Occipital lobe (tissue), 2 donors: Measurements from ENCODE around the gene NCKAP5. TPM values are rescaled to one million over a fixed set of nuclear protein-coding genes. Genes with fewer than 3 reads are reported as not detected.

ENCODE experiments used
- DNase-seq: peaks from one replicate; lab custom pipeline; 2025; lab: John Stamatoyannopoulos, UW
- total RNA-seq: library from RNA; depleted of rRNA; stranded (reverse); fragments of >200 nt; gene quantifications from one replicate; pipeline ENCODE4 v1.2.3, GENCODE V29; 2014

NCKAP5 gene
- total RNA-seq, 1 donor from 2014 or later: 14.0 TPM

- DNase-seq: no peak
These were observed 142.7 kb downstream of the NCKAP5 start for GRCh38 chr2:133425612-133426011.

GRCh38 chr2:133424876-133425275 is 143.4 kb downstream of the NCKAP5 start:
- DNase-seq: no peak

GRCh38 chr2:133422931-133423351 is 145.3 kb downstream of the NCKAP5 start:
- DNase-seq: no peak

GRCh38 chr2:133421516-133422324 is 146.5 kb downstream of the NCKAP5 start:
- DNase-seq: no peak

GRCh38 chr2:133420788-133421187 is 147.5 kb downstream of the NCKAP5 start:
- DNase-seq: no peak

GRCh38 chr2:133418671-133419070 is 149.6 kb downstream of the NCKAP5 start:
- no peak for DNase-seq

GRCh38 chr2:133418021-133418420 is 150.2 kb downstream of the NCKAP5 start:
- DNase-seq: no peak

GRCh38 chr2:133417415-133417814 is 150.8 kb downstream of the NCKAP5 start:
- DNase-seq: no peak

- no peak for DNase-seq
These were observed 151.5 kb downstream of the NCKAP5 start for GRCh38 chr2:133416736-133417135.

- DNase-seq: no peak
These were observed 152.1 kb downstream of the NCKAP5 start for GRCh38 chr2:133416146-133416545.

GRCh38 chr2:133415210-133415876 is 152.9 kb downstream of the NCKAP5 start:
- no peak for DNase-seq

- no peak for DNase-seq
These were observed 153.6 kb downstream of the NCKAP5 start for GRCh38 chr2:133414486-133415209.

GRCh38 chr2:133413863-133414262 is 154.4 kb downstream of the NCKAP5 start:
- DNase-seq: no peak

GRCh38 chr2:133412694-133413093 is 155.6 kb downstream of the NCKAP5 start:
- DNase-seq: no peak

- DNase-seq: no peak
These were observed 156.4 kb downstream of the NCKAP5 start for GRCh38 chr2:133411857-133412256.

GRCh38 chr2:133411101-133411500 is 157.2 kb downstream of the NCKAP5 start:
- no peak for DNase-seq

- no peak for DNase-seq
These were observed 158.5 kb downstream of the NCKAP5 start for GRCh38 chr2:133409581-133410285.

- DNase-seq: no peak
These were observed 159.6 kb downstream of the NCKAP5 start for GRCh38 chr2:133408671-133409070.

GRCh38 chr2:133407341-133407740 is 160.9 kb downstream of the NCKAP5 start:
- no peak for DNase-seq

- no peak for DNase-seq
These were observed 163.0 kb downstream of the NCKAP5 start for GRCh38 chr2:133405252-133405651.

GRCh38 chr2:133400411-133400810 is 167.9 kb downstream of the NCKAP5 start:
- no peak for DNase-seq

- no peak for DNase-seq
These were observed 174.4 kb downstream of the NCKAP5 start for GRCh38 chr2:133393895-133394294.
